GM19351 (cell line): ENCODE measurements around the gene NCOA5.

Experiments
- ATAC-seq: cut with Tn5 transposase; IDR thresholded peaks from one replicate; pipeline ENCODE4 v1.9.1; 2021; ENCODE audit warnings: mild to moderate bottlenecking, moderate library complexity; ENCODE audit not compliant: unreplicated experiment

The NCOA5 gene

DNA sequence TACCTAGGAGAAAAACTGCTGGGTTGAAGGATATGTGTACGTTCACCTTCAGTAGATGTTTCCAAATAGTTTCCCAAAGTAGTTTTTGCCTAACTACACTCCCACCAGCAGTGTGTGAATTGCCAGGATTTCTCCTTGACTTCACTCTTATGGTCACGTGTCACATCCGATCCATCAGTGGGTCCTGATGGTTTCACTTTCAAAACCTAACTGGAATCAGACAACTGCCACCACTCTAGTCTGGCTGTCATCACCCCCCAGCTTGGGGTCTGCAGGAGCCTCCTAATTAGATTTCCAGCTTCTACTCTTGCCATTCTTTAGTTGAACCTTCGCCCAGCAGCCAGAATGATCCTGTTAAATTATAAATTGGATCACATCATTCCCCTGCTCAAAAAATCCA lies 69.2 kb downstream of the NCOA5 start:
- ATAC-seq: no peak

DNA sequence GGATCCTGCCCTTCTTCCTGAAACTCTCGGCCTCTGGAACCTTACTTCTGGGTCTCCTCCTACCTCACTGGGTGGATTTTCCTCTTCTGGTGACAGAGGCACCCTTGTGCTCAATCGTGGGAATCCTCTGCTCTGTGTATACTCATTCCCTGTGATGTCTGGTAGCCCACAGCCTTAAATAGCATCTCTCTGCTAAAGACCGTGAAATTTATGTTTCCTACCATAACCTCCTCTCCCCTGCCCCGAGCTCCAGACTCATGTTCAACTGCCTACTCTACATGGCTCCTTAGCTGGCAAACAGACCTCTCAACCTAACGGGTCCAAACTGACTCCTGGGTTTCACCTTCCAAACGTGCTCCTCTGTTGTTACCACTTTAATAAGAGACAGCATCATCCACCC lies 71.2 kb downstream of the NCOA5 start:
- ATAC-seq: no peak

DNA sequence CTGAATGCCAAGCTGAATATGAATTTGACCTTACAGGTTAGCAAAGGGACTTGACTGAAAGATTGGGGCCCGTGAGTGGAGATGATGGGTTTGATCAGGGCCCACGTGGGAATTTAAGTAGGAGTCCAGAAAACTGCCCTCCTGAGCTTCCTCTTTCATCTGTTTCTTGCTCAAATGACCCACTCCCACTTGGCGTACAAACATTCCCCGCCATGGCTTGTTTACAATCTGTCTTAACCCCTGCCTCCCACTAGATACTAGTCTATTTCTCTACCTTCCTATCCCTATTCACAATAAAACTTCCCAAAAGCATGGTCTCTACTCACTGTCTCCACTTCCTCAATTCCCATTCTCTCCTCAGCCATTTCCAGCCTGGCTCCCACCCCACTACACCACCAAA lies 71.7 kb downstream of the NCOA5 start:
- no peak for ATAC-seq

DNA sequence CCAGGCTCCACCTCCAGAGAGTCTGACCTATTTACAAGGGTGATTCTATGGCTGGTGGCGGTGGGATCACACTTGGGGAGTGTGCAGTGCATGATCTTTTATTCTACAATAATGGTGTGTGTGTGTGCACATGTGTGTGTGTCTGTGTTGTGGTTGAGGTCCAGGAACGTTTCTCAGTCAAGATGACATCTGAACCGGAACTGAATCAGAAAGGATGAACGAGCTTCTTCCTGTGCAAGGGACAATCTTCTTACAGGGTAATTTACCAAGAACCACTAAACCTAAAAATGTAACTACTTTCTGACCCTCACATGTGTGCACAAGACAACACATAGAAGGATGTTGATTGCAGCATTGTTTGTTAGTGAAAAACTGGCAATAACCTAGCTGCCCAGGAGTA lies 72.5 kb downstream of the NCOA5 start:
- no peak for ATAC-seq

DNA sequence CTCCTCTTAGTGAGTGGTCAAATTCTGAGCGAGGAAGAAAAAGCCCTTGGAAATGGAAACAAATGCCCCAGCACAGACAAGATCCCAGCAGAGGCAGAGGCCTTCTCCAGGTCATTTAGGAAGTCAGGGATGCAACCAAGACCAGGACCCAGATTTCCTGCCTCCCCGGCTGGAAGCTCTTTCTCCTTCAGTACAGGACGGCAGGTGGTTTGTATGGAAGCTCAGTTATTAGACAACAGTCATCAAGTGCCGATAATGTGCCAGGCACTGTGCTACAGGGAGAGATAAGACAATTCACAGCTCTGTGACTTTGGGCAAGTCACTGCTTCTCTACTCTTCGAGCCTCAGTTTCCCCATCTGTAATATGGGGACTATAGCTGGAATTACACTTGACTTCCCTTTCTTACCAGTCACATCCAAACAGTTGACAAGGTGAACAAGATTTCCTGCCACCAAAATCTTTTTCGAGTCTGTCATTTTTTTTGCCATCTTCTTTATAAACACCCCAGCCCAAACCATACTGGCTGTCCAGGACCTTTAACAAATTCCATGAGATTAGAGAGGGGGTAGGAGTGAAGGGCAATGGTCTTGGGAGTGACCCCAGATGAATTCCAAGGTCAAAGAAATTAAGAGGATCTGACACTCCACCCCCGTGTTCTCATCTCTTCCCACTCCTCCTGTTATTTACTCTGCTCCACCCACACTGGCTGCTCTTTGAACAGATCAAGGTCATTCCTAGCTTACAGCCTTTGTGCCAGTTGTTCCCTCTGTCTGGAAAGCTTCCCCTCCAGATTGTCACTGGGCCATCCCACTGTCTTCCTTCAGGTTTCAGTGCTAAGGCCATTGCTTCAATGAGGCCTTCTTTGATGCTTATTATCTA lies 75.0 kb downstream of the NCOA5 start:
- ATAC-seq: no peak

DNA sequence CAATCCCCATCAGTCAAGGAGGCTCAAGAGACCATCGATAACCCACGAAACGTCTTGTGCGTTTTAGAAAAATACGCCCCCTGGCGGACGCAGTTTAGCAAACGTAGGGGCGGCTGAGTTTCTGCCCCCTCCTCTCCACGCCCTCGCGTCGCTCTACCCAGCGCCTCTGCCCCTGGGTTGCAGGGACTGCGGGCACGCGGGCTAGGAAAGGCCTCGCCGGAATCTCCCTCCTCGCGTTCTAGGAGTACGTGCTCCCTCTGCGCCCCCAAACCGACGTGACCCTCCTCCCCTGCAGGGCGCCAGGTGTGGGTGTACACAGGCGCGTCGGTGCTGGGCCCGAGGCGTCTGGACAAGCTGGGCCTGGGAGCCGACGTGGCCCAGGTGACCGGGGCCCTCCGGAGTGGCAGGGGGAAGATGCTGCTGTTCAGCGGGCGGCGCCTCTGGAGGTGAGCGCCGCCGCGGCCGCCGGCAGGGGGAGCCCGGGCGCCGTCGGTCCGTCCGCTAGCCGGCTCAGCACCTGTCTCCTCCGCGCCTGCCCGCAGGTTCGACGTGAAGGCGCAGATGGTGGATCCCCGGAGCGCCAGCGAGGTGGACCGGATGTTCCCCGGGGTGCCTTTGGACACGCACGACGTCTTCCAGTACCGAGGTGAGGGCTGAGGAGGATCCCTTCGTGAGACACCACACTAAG lies 75.8 kb downstream of the NCOA5 start:
- ATAC-seq: peak; percentile 63

DNA sequence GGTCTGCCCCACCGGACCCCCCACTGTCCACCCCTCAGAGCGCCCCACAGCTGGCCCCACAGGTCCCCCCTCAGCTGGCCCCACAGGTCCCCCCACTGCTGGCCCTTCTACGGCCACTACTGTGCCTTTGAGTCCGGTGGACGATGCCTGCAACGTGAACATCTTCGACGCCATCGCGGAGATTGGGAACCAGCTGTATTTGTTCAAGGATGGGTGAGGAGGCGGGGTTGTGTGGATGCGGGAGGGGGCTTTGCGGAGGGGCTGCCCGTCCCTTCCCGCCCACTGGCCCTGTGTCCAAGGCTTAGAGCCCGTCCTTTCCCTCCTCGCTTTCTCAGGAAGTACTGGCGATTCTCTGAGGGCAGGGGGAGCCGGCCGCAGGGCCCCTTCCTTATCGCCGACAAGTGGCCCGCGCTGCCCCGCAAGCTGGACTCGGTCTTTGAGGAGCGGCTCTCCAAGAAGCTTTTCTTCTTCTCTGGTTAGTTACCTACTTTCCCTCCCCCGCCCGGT lies 76.4 kb downstream of the NCOA5 start:
- no peak for ATAC-seq

DNA sequence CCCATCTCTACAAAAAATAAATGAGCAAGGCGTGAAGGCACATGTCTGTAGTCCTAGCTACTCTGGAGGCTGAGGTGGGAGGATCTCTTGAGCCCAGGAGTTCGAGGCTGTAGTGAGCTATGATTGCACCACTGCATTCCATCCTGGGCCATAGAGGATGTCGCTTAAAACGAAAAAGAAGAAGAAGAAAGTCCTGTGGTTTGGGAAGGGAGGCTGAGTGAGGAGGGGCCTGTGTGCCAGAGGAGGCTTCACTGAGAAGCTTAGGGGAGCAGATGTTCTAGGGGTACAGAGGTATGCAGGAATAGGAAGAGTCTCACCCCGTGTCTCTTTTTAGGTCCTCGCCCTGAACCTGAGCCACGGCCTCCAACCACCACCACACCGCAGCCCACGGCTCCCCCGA lies 76.8 kb downstream of the NCOA5 start:
- no peak for ATAC-seq

DNA sequence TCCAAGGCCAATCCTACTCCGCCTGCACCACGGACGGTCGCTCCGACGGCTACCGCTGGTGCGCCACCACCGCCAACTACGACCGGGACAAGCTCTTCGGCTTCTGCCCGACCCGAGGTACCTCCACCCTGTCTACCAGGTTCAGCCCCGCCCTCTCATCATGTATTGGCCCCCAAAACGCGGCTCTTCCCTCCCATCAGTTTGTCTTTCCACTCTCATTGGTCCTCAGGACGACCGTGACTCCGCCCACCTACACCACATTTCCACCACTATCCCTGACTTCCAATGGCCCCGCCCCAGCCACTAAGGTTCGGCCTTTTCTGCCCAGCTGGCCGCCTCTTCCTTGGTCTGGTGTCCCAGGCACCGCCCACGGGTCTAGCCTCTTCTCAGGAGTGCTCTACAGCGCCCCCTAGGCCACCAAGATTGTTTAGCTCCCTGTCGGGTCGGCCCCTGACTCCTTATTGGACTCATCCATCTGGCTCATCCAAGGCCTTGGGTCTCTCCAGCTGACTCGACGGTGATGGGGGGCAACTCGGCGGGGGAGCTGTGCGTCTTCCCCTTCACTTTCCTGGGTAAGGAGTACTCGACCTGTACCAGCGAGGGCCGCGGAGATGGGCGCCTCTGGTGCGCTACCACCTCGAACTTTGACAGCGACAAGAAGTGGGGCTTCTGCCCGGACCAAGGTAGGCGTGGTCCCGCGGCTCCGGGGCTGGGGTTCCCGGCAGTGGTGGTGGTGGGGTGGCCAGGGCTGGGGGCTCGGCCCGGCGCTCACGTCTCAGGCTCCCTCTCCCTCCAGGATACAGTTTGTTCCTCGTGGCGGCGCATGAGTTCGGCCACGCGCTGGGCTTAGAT lies 77.9 kb downstream of the NCOA5 start:
- no peak for ATAC-seq
